AG10803 (cell line): Measurements from ENCODE around the gene CDKAL1.
A peak's percentile ranks its signal among the peaks of the same experiment; 100 is the strongest.

ENCODE experiments used
- DNase-seq: peaks from one replicate; pipeline ENCODE4 v3.0.0; 2010; ENCODE audit warnings: low read depth
- H3K4me3 ChIP-seq: 2 replicates; pipeline ENCODE4 v1.5.1; 2011; ENCODE audit warnings: mild to moderate bottlenecking, low read length, control low read depth
- TF ChIP-seq, protein P1 (sequence below): conservative IDR thresholded peaks from 2 replicates; pipeline ENCODE4 v1.5.1; 2011; ENCODE audit warnings: mild to moderate bottlenecking, low read length, control low read depth, inconsistent platforms

Gene CDKAL1

DNA sequence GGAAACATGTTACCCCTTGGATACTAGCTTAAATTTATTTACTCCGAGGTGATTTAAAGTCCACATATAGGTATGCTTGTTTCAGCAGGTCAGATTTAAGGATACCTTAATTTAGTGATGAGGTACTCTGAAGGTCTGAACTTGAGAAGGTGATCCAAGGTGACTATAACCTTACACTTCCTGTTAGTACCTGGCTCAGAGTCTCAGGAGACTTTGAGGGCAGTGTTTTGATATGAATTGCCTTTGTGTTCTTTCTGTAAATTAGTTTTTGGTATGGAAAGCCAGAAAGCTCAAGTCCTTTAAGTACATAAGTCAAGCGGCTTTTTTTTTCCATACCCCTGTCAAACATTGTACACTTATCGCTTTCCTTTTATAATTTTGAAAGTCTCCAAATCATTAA is 489.0 kb downstream of the CDKAL1 start:
- no peak for DNase-seq
- TF ChIP-seq, protein P1, sequence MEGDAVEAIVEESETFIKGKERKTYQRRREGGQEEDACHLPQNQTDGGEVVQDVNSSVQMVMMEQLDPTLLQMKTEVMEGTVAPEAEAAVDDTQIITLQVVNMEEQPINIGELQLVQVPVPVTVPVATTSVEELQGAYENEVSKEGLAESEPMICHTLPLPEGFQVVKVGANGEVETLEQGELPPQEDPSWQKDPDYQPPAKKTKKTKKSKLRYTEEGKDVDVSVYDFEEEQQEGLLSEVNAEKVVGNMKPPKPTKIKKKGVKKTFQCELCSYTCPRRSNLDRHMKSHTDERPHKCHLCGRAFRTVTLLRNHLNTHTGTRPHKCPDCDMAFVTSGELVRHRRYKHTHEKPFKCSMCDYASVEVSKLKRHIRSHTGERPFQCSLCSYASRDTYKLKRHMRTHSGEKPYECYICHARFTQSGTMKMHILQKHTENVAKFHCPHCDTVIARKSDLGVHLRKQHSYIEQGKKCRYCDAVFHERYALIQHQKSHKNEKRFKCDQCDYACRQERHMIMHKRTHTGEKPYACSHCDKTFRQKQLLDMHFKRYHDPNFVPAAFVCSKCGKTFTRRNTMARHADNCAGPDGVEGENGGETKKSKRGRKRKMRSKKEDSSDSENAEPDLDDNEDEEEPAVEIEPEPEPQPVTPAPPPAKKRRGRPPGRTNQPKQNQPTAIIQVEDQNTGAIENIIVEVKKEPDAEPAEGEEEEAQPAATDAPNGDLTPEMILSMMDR: no peak
- no peak overlapping the region for H3K4me3 ChIP-seq

DNA sequence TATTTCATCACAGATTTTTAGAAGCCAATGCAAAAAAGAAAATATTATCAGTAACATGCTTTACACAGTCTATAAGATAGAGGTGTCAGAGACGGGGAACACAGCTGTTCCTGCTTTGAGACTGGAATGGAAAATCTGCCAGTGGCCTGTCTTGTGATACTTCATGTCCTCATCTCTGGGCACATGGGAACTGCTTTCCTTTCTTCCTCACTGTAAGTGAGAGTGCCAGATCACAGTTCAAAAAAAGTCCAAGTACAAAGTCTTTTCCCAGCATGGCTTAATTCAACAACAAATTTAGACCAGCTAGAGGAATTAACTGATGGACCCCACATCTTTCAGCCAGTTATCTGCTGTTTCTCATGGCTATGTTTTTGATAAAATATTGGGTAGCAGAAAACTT is 490.4 kb downstream of the CDKAL1 start:
- TF ChIP-seq, protein P1: no peak
- H3K4me3 ChIP-seq: no peak overlapping the region
- no peak for DNase-seq

DNA sequence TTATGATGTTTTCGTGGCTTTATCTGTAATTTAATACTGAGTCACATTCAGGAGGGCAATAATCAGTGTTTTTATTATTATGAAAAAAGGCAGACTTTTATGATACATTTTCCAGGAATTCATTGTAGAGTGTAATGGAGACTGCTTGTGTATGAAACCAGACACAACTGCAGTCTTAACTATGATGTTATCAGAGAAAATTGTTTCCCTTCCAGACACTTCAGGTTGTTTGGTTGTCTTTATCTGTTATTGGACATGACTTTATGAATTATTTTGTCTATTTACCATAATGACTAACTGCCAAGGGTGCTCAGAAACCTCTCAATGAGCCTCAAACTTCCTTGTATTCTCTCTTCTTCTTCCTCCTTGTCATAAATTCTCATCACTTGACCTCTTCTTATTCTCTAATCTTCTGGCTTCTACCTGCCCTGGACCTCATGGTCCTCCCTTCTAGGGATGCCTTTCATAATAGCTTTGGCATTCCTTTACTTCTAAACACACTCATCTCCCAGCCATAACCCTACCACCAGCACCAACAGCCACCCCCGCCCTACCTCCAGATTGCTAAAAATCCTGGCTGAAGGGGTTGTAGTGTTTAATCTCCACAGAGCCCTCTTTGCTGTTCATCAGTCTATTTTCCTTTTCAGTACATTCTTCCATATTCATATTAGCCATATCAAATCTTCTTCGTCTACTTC is 492.5 kb downstream of the CDKAL1 start:
- TF ChIP-seq, protein P1: no peak
- peak; percentile 54 for DNase-seq

DNA sequence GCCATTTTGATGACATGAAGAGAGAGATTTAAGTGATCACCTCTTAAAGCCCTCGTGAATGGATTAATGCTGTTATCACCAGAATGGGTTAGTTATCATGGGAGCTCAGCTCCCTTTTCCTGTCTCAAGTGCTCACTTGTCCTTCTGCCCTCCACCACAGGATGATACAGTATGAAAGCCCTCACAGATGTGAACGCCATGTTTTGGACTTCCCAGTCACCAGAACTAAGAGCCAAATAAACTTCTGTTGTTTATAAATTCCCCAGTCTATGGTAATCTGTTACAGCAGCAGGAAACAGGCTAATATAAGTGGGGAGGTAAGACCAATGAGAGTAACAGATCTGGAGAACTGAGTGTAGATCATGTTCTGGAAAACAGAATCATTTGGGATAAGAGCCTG is 493.2 kb downstream of the CDKAL1 start:
- TF ChIP-seq, protein P1: no peak

More for the DNA sequence above, 492.5 kb downstream of the CDKAL1 start:
- H3K4me3 ChIP-seq: no peak overlapping the region

DNA sequence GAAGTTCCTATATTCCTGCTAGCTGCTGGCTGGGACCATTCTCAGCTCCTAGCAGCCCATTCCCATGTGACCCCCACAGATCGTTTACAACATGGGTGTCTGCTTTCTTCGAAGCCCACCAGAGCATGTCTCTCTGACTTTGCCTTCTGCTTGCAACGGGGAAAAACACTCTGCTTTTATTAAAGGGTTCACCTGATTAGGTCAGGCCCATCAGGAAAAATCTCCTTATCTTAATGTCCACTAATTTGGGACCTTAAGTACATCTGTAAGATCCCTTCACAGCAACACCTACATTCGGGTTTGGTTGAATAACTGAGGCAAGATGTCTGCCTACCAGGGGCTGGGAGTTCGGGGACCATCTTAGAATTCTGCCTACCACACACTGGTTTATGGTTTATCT is 496.9 kb downstream of the CDKAL1 start:
- TF ChIP-seq, protein P1: no peak
- no peak overlapping the region for H3K4me3 ChIP-seq
- no peak for DNase-seq

More for the DNA sequence above, 493.2 kb downstream of the CDKAL1 start:
- DNase-seq: no peak
- H3K4me3 ChIP-seq: no peak overlapping the region

DNA sequence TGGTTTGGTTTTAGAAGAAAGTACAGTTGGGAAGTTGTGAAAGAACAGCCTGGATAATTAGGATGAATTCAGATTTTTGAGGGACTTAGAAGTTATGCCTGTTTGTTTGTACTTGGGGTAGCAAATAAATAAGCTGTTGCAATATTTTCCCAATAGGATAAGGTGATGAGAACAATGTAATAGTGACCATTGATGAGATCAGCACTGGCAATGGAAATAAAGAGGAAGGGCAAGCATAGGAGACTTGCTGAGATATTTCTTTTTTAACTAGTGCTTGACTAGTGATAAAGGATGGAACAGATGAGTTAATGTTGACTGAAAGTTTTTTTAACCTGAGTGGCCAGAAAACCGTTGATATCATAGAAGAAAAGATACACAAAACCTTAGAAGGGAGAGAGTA is 498.8 kb downstream of the CDKAL1 start:
- TF ChIP-seq, protein P1: no peak
- peak; percentile 22 for DNase-seq
- H3K4me3 ChIP-seq: no peak overlapping the region

DNA sequence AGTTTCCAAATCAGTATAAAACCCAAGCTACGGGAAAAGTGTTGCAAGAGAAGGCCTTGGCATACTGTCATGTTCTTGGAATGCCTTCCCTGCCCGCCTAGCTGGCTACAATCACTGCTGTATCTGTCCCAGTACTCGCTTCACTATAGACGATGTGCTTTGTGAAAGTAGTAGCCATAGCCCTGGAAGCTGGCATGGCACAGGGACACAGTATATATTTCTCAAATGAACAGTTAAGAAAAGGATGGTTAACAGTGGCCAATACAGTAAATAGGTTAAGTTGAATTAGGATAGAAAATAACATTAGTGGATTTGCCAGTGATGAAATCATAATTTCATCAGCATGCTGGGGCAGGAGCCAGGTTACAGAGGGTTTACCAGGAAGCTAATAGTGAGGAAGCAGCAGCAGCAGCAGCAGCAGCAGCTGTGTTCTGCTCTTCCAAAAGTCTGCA is 499.3 kb downstream of the CDKAL1 start:
- peak overlapping the region; percentile 35 for H3K4me3 ChIP-seq
- TF ChIP-seq, protein P1: no peak
- DNase-seq: peak; percentile 92
